ENCODE results near the gene SMC6. TPM values are rescaled to one million over a fixed set of nuclear protein-coding genes. Genes with fewer than 3 reads are reported as not detected.

The SMC6 gene
- total RNA-seq, 2 donors from 2014 or later, result 14.1 to 14.4 TPM

GRCh38 chr2:17646838-17647701 lies 106.5 kb downstream of the SMC6 start:
- H3K4me3 Mint-ChIP-seq, result no peak overlapping the region
- peaks cover 11% of the 10 kb centered on the region for H3K4me1 Mint-ChIP-seq
- no peaks in the 10 kb centered on the region for H3K9me3 ChIP-seq (ENCODE audit: control insufficient read depth, low read length, poor library complexity, severe bottlenecking)
- ATAC-seq, result no peak
- no peak for DNase-seq
- H3K27ac Mint-ChIP-seq, result no peak overlapping the region
- H3K27me3 Mint-ChIP-seq, result no peaks in the 10 kb centered on the region
- no peaks in the 10 kb centered on the region for H3K36me3 Mint-ChIP-seq (ENCODE audit: low read depth)

GRCh38 chr2:17646081-17646554 lies 107.5 kb downstream of the SMC6 start:
- H3K4me3 Mint-ChIP-seq, result no peak overlapping the region
- peaks cover 6% of the 10 kb centered on the region for H3K4me1 Mint-ChIP-seq

GRCh38 chr2:17644997-17645720 lies 108.5 kb downstream of the SMC6 start:
- H3K27me3 Mint-ChIP-seq, result no peaks in the 10 kb centered on the region
- DNase-seq, result no peak
- no peaks in the 10 kb centered on the region for H3K9me3 ChIP-seq (ENCODE audit: control insufficient read depth, low read length, poor library complexity, severe bottlenecking)
- H3K4me3 Mint-ChIP-seq, result no peak overlapping the region
- no peak overlapping the region for H3K27ac Mint-ChIP-seq
- ATAC-seq, result no peak
- H3K36me3 Mint-ChIP-seq (ENCODE audit: low read depth), result no peaks in the 10 kb centered on the region
- H3K4me1 Mint-ChIP-seq, result peaks cover 2% of the 10 kb centered on the region

More at GRCh38 chr2:17646081-17646554, 107.5 kb downstream of the SMC6 start:
- ATAC-seq, result peak; percentile 61
- Mint-ChIP-seq H3K27ac (no peak overlapping the region), H3K27me3 (no peaks in the 10 kb centered on the region), H3K36me3 (ENCODE audit: low read depth) (no peaks in the 10 kb centered on the region)
- peak in 1 of 3 donors; percentile 24 for DNase-seq
- no peaks in the 10 kb centered on the region for H3K9me3 ChIP-seq (ENCODE audit: control insufficient read depth, low read length, poor library complexity, severe bottlenecking)

GRCh38 chr2:17643031-17643615 lies 110.5 kb downstream of the SMC6 start:
- H3K27ac Mint-ChIP-seq, result no peak overlapping the region
- H3K9me3 ChIP-seq (ENCODE audit: control insufficient read depth, low read length, poor library complexity, severe bottlenecking), result no peaks in the 10 kb centered on the region
- ATAC-seq, result no peak
- H3K4me3 Mint-ChIP-seq, result no peak overlapping the region
- H3K27me3 Mint-ChIP-seq, result no peaks in the 10 kb centered on the region
- no peak for DNase-seq
- H3K36me3 Mint-ChIP-seq (ENCODE audit: low read depth), result no peaks in the 10 kb centered on the region
- H3K4me1 Mint-ChIP-seq, result peaks cover 2% of the 10 kb centered on the region

GRCh38 chr2:17640406-17640805 lies 113.2 kb downstream of the SMC6 start:
- no peaks in the 10 kb centered on the region for H3K4me1 Mint-ChIP-seq
- no peaks in the 10 kb centered on the region for H3K36me3 Mint-ChIP-seq (ENCODE audit: low read depth)
- no peak for ATAC-seq
- H3K27ac Mint-ChIP-seq, result no peak overlapping the region
- no peak overlapping the region for H3K4me3 Mint-ChIP-seq
- no peaks in the 10 kb centered on the region for H3K9me3 ChIP-seq (ENCODE audit: control insufficient read depth, low read length, poor library complexity, severe bottlenecking)
- DNase-seq, result no peak
- peaks cover 12% of the 10 kb centered on the region for H3K27me3 Mint-ChIP-seq

GRCh38 chr2:17638196-17638743 lies 115.3 kb downstream of the SMC6 start:
- ATAC-seq, result no peak

GRCh38 chr2:17637131-17637906 lies 116.3 kb downstream of the SMC6 start:
- Mint-ChIP-seq H3K27me3 (peaks cover 12% of the 10 kb centered on the region), H3K27ac (no peak overlapping the region), H3K36me3 (ENCODE audit: low read depth) (no peaks in the 10 kb centered on the region), H3K4me1 (no peaks in the 10 kb centered on the region), H3K4me3 (no peak overlapping the region)
- ATAC-seq (no peak), DNase-seq (no peak)
- no peaks in the 10 kb centered on the region for H3K9me3 ChIP-seq (ENCODE audit: control insufficient read depth, low read length, poor library complexity, severe bottlenecking)

More at GRCh38 chr2:17638196-17638743, 115.3 kb downstream of the SMC6 start:
- Mint-ChIP-seq H3K4me3 (no peak overlapping the region), H3K4me1 (no peaks in the 10 kb centered on the region), H3K36me3 (ENCODE audit: low read depth) (no peaks in the 10 kb centered on the region), H3K27ac (no peak overlapping the region), H3K27me3 (peaks cover 12% of the 10 kb centered on the region)
- DNase-seq, result no peak
- H3K9me3 ChIP-seq (ENCODE audit: control insufficient read depth, low read length, poor library complexity, severe bottlenecking), result no peaks in the 10 kb centered on the region

- Mint-ChIP-seq H3K27ac (no peak overlapping the region), H3K36me3 (ENCODE audit: low read depth) (no peaks in the 10 kb centered on the region), H3K27me3 (peaks cover 12% of the 10 kb centered on the region), H3K4me1 (no peaks in the 10 kb centered on the region), H3K4me3 (no peak overlapping the region)
- DNase-seq, result no peak
- ATAC-seq, result no peak
- H3K9me3 ChIP-seq (ENCODE audit: control insufficient read depth, low read length, poor library complexity, severe bottlenecking), result no peaks in the 10 kb centered on the region
Observed at GRCh38 chr2:17636257-17636656, 117.4 kb downstream of the SMC6 start.

GRCh38 chr2:17634997-17635396 lies 118.6 kb downstream of the SMC6 start:
- Mint-ChIP-seq H3K4me1 (no peaks in the 10 kb centered on the region), H3K36me3 (ENCODE audit: low read depth) (no peaks in the 10 kb centered on the region), H3K27ac (no peak overlapping the region), H3K4me3 (no peak overlapping the region), H3K27me3 (peaks cover 12% of the 10 kb centered on the region)
- ATAC-seq (no peak), DNase-seq (no peak)
- H3K9me3 ChIP-seq (ENCODE audit: control insufficient read depth, low read length, poor library complexity, severe bottlenecking), result no peaks in the 10 kb centered on the region

- Mint-ChIP-seq H3K36me3 (ENCODE audit: low read depth) (no peaks in the 10 kb centered on the region), H3K27me3 (peaks cover 7% of the 10 kb centered on the region), H3K4me3 (no peak overlapping the region), H3K4me1 (peaks cover 3% of the 10 kb centered on the region), H3K27ac (no peak overlapping the region)
- DNase-seq (no peak), ATAC-seq (no peak)
- H3K9me3 ChIP-seq (ENCODE audit: control insufficient read depth, low read length, poor library complexity, severe bottlenecking), result no peaks in the 10 kb centered on the region
Observed at GRCh38 chr2:17630089-17630488, 123.5 kb downstream of the SMC6 start.

- H3K36me3 Mint-ChIP-seq (ENCODE audit: low read depth), result no peaks in the 10 kb centered on the region
- peaks cover 14% of the 10 kb centered on the region for H3K27me3 Mint-ChIP-seq
- no peak overlapping the region for H3K4me3 Mint-ChIP-seq
- H3K27ac Mint-ChIP-seq, result no peak overlapping the region
- no peaks in the 10 kb centered on the region for H3K9me3 ChIP-seq (ENCODE audit: control insufficient read depth, low read length, poor library complexity, severe bottlenecking)
- ATAC-seq (no peak), DNase-seq (no peak)
- H3K4me1 Mint-ChIP-seq, result peaks cover 3% of the 10 kb centered on the region
Observed at GRCh38 chr2:17628349-17629261, 125.0 kb downstream of the SMC6 start.

GRCh38 chr2:17627434-17627833 lies 126.2 kb downstream of the SMC6 start:
- no peak overlapping the region for H3K27ac Mint-ChIP-seq
- H3K4me3 Mint-ChIP-seq, result no peak overlapping the region
- H3K9me3 ChIP-seq (ENCODE audit: control insufficient read depth, low read length, poor library complexity, severe bottlenecking), result no peaks in the 10 kb centered on the region
- peaks cover 24% of the 10 kb centered on the region for H3K27me3 Mint-ChIP-seq
- no peaks in the 10 kb centered on the region for H3K36me3 Mint-ChIP-seq (ENCODE audit: low read depth)
- H3K4me1 Mint-ChIP-seq, result peaks cover 3% of the 10 kb centered on the region
- ATAC-seq (no peak), DNase-seq (no peak)
